Liver (tissue), 9 donors: ENCODE measurements around the gene INO80C. TPM values are rescaled to one million over a fixed set of nuclear protein-coding genes. Genes with fewer than 3 reads are reported as not detected.

ENCODE experiments used
- DNase-seq: peaks from one replicate; pipeline ENCODE4 v3.0.0-alpha.2; 2017; ENCODE audit warnings: low spot score
- H3K27ac ChIP-seq, 2 donors: one replicate each; pipeline ENCODE4 v1.7.0; 2013; ENCODE audit warnings: inconsistent platforms in 2 of 2, low read length in 2 of 2, control low read depth in 1 of 2, low read depth in 1 of 2, mild to moderate bottlenecking in 1 of 2
- H3K27me3 ChIP-seq, 4 donors: one replicate each; pipeline versions ENCODE4 v1.6.1 to v1.7.0; 2013; ENCODE audit warnings: low read length in 3 of 4, inconsistent platforms in 1 of 4, mild to moderate bottlenecking in 1 of 4, moderate library complexity in 1 of 4; ENCODE audit not compliant: control insufficient read depth in 4 of 4, insufficient read depth in 4 of 4
- H3K36me3 ChIP-seq, 4 donors: one replicate each; pipeline versions ENCODE4 v1.6.1 to v1.7.0; 2013; ENCODE audit warnings: low read length in 3 of 4, mild to moderate bottlenecking in 3 of 4, low read depth in 1 of 4, moderate library complexity in 1 of 4; ENCODE audit not compliant: control insufficient read depth in 4 of 4, insufficient read depth in 3 of 4
- H3K4me1 ChIP-seq, 4 donors: one replicate each; pipeline versions ENCODE4 v1.6.1 to v1.7.0; 2013; ENCODE audit warnings: low read length in 3 of 4, mild to moderate bottlenecking in 3 of 4, moderate library complexity in 1 of 4; ENCODE audit not compliant: control insufficient read depth in 4 of 4, insufficient read depth in 4 of 4
- H3K4me3 ChIP-seq, 3 donors: one replicate each; pipeline versions ENCODE4 v1.6.1 to v1.7.0; 2013; ENCODE audit warnings: low read length in 3 of 3, control low read depth in 1 of 3, low read depth in 1 of 3, mild to moderate bottlenecking in 1 of 3
- H3K9ac ChIP-seq, 2 donors: one replicate each; pipeline ENCODE4 v1.7.0; 2013; ENCODE audit warnings: low read length in 2 of 2, mild to moderate bottlenecking in 2 of 2, moderate library complexity in 2 of 2, control low read depth in 1 of 2, low read depth in 1 of 2
- H3K9me3 ChIP-seq, 4 donors: one replicate each; pipeline versions ENCODE4 v1.6.1 to v1.7.0; 2013; ENCODE audit warnings: low read length in 3 of 4; ENCODE audit not compliant: control insufficient read depth in 4 of 4
- CTCF ChIP-seq: fragments of 150-350 bp; IDR thresholded peaks from 2 replicates; pipeline ENCODE4 v1.5.1; 2017; ENCODE audit warnings: improper control_type of control experiment, low read depth, low read length; ENCODE audit not compliant: missing input control
- EGR1 ChIP-seq, 2 donors: IDR thresholded peaks; 2 replicates each; pipeline ENCODE4 v1.6.1; 2016 to 2018; ENCODE audit warnings: antibody characterized with exemption in 2 of 2, low read depth in 2 of 2
- FOXA1 ChIP-seq: IDR thresholded peaks from 2 replicates; pipeline ENCODE4 v1.6.1; 2016; ENCODE audit warnings: antibody characterized with exemption
- FOXA2 ChIP-seq: IDR thresholded peaks from 2 replicates; pipeline ENCODE4 v1.6.1; 2016; ENCODE audit warnings: antibody characterized with exemption
- GABPA ChIP-seq, 2 donors: IDR thresholded peaks in 1 of 2; conservative IDR thresholded peaks in 1 of 2; 2 replicates each; pipeline ENCODE4 v1.6.1; 2016; ENCODE audit warnings: antibody characterized with exemption in 2 of 2, mild to moderate bottlenecking in 1 of 2, moderate library complexity in 1 of 2
- HNF4A ChIP-seq, 2 donors: conservative IDR thresholded peaks; 2 replicates each; pipeline ENCODE4 v1.6.1; 2016; ENCODE audit warnings: antibody characterized with exemption in 2 of 2, mild to moderate bottlenecking in 2 of 2
- HNF4G ChIP-seq: IDR thresholded peaks from 2 replicates; pipeline ENCODE4 v1.6.1; 2016; ENCODE audit warnings: antibody characterized with exemption
- JUND ChIP-seq, 2 donors: IDR thresholded peaks; 2 replicates each; pipeline ENCODE4 v1.6.1; 2016; ENCODE audit warnings: antibody characterized with exemption in 2 of 2
- MAX ChIP-seq: IDR thresholded peaks from 2 replicates; pipeline ENCODE4 v1.6.1; 2016; ENCODE audit warnings: antibody characterized with exemption
- NR2F2 ChIP-seq: IDR thresholded peaks from 2 replicates; pipeline ENCODE4 v1.6.1; 2016; ENCODE audit warnings: antibody characterized with exemption
- RAD21 ChIP-seq, 2 donors: IDR thresholded peaks; 2 replicates each; pipeline ENCODE4 v1.6.1; 2016; ENCODE audit warnings: antibody characterized with exemption in 2 of 2, mild to moderate bottlenecking in 2 of 2
- REST ChIP-seq: IDR thresholded peaks from 2 replicates; pipeline ENCODE4 v1.6.1; 2016; ENCODE audit warnings: antibody characterized with exemption, mild to moderate bottlenecking
- RXRA ChIP-seq, 2 donors: IDR thresholded peaks; 2 replicates each; pipeline ENCODE4 v1.6.1; 2017 to 2018; ENCODE audit warnings: antibody characterized with exemption in 2 of 2, mild to moderate bottlenecking in 1 of 2
- SP1 ChIP-seq: IDR thresholded peaks from 2 replicates; pipeline ENCODE4 v1.6.1; 2018; ENCODE audit warnings: antibody characterized with exemption, mild to moderate bottlenecking
- TAF1 ChIP-seq: conservative IDR thresholded peaks from 2 replicates; pipeline ENCODE4 v1.6.1; 2016; ENCODE audit warnings: antibody characterized with exemption, mild to moderate bottlenecking
- YY1 ChIP-seq: IDR thresholded peaks from 2 replicates; pipeline ENCODE4 v1.6.1; 2016; ENCODE audit warnings: antibody characterized with exemption, mild to moderate bottlenecking
- WGBS: extraction: QIAGEN DNeasy Blood & Tissue Kit; methylation state at CpG from one replicate; pipeline ENCODE4 v1.1.7; 2013; 5-methylcytosine and 5-hydroxymethylcytosine counted together
- polyA plus RNA-seq, 2 donors: library from polyadenylated mRNA; stranded (reverse) in 1 of 2; unstranded in 1 of 2; fragments of 200-250 nt in 1 of 2; fragments of >200 nt in 1 of 2; fragmentation: Nextera tagmentation in 1 of 2; extraction: Ambion mirVana in 1 of 2; gene quantifications; one replicate each; pipeline versions ENCODE4 v1.2.1 to v1.2.3, GENCODE V29; 2013 to 2015
- total RNA-seq, 2 donors: library from RNA; depleted of rRNA; stranded (reverse); fragments of >200 nt; gene quantifications; one replicate each; pipeline ENCODE4 v1.2.3, GENCODE V29; 2014
- TF ChIP-seq, protein P1 (sequence below): IDR thresholded peaks from 2 replicates; pipeline ENCODE4 v1.6.1; 2016; ENCODE audit warnings: antibody characterized with exemption
- donor health status: healthy.
- donor health status: healthy.
- donor health status: healthy.
- donor health status: healthy.
- donor health status: healthy.

The INO80C gene
- total and polyA plus RNA-seq, 4 donors: 4.6 to 13.4 (median 10.5) TPM

GRCh38 chr18:35436076-35436649 is 61.6 kb downstream of the INO80C start:
- no peak for DNase-seq
- H3K9me3 ChIP-seq: no peaks in the 10 kb centered on the region
- no peaks in the 10 kb centered on the region for H3K27me3 ChIP-seq
- TF ChIP-seq EGR1 (IDR thresholded peaks at IDR 0.05; ENCODE audit: low read depth in 2 of 2) (no peak), FOXA2 (no peak), MAX (no peak), TAF1 (no peak), NR2F2 (no peak), FOXA1 (no peak), RXRA (IDR thresholded peaks at IDR 0.05) (no peak), CTCF (no peak), YY1 (no peak), HNF4G (no peak), HNF4A (conservative IDR thresholded peaks at IDR 0.05) (no peak), REST (no peak), GABPA (IDR thresholded peaks at IDR 0.05 in 1 of 2, conservative IDR thresholded peaks at IDR 0.05 in 1 of 2) (no peak), SP1 (no peak), RAD21 (IDR thresholded peaks at IDR 0.05) (no peak), JUND (IDR thresholded peaks at IDR 0.05) (no peak)
- TF ChIP-seq, protein P1, sequence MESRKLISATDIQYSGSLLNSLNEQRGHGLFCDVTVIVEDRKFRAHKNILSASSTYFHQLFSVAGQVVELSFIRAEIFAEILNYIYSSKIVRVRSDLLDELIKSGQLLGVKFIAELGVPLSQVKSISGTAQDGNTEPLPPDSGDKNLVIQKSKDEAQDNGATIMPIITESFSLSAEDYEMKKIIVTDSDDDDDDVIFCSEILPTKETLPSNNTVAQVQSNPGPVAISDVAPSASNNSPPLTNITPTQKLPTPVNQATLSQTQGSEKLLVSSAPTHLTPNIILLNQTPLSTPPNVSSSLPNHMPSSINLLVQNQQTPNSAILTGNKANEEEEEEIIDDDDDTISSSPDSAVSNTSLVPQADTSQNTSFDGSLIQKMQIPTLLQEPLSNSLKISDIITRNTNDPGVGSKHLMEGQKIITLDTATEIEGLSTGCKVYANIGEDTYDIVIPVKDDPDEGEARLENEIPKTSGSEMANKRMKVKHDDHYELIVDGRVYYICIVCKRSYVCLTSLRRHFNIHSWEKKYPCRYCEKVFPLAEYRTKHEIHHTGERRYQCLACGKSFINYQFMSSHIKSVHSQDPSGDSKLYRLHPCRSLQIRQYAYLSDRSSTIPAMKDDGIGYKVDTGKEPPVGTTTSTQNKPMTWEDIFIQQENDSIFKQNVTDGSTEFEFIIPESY: no peak
- no peaks in the 10 kb centered on the region for H3K36me3 ChIP-seq
- WGBS: 83% methylated on average over 3 of the region's 3 CpGs
- no peak overlapping the region for H3K27ac ChIP-seq
- no peak overlapping the region for H3K4me3 ChIP-seq
- H3K4me1 ChIP-seq: no peaks in the 10 kb centered on the region
- H3K9ac ChIP-seq: no peak overlapping the region

DNA sequence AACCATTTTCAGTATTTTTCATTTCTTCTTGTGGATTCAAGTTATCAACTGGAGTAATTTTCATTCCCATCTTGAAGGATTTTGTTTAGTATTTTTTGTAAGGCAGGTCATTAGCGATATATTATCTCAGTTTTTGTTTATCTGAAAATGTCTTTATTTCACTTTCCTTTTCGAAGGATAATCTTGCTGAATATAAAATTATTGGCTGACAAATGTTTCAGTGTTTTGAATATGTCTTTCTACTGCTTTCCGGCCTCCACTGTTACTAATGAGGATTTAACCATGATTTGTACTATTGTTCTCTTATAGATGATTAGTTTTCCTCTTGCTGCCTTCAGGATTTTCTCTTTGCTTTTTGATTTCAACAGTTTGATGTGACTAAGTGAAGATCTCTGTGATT is 62.4 kb downstream of the INO80C start:
- Histone ChIP-seq H3K9ac (no peak overlapping the region), H3K4me3 (no peak overlapping the region), H3K9me3 (no peaks in the 10 kb centered on the region), H3K36me3 (no peaks in the 10 kb centered on the region), H3K4me1 (no peaks in the 10 kb centered on the region), H3K27me3 (no peaks in the 10 kb centered on the region), H3K27ac (no peak overlapping the region)
- DNase-seq: no peak
- TF ChIP-seq RAD21 (IDR thresholded peaks at IDR 0.05) (no peak), YY1 (no peak), REST (no peak)
- WGBS: 89% methylated on average over 3 of the region's 3 CpGs
